Omental fat pad (tissue), 4 donors: ENCODE results near the gene ATP13A5. TPM values are rescaled to one million over a fixed set of nuclear protein-coding genes. Genes with fewer than 3 reads are reported as not detected.
A peak's percentile ranks its signal among the peaks of the same experiment; 100 is the strongest.

Experiments used
- ATAC-seq: fragments of 150-250 bp; one replicate; pipeline ENCODE4 v1.9.1; 2016; ENCODE audit warnings: mild to moderate bottlenecking, moderate library complexity; ENCODE audit not compliant: low FRiP score
- DNase-seq: peaks from one replicate; pipeline ENCODE4 v3.0.0-alpha.2; 2019; ENCODE audit warnings: low spot score
- total RNA-seq, 4 donors: library from RNA; depleted of rRNA; stranded (reverse); fragments of >200 nt; gene quantifications; one replicate each; pipeline ENCODE4 v1.1.0, GENCODE V29; 2016
- TF ChIP-seq, protein P1 (sequence below), 3 donors: fragments of 450-650 bp; IDR thresholded peaks; one replicate each; pipeline ENCODE4 v1.5.1; 2016 to 2017; ENCODE audit warnings: antibody characterized with exemption in 3 of 3, mild to moderate bottlenecking in 3 of 3, moderate library complexity in 2 of 3

Gene ATP13A5
- total RNA-seq, 4 donors from 2014 or later, result not detected

DNA sequence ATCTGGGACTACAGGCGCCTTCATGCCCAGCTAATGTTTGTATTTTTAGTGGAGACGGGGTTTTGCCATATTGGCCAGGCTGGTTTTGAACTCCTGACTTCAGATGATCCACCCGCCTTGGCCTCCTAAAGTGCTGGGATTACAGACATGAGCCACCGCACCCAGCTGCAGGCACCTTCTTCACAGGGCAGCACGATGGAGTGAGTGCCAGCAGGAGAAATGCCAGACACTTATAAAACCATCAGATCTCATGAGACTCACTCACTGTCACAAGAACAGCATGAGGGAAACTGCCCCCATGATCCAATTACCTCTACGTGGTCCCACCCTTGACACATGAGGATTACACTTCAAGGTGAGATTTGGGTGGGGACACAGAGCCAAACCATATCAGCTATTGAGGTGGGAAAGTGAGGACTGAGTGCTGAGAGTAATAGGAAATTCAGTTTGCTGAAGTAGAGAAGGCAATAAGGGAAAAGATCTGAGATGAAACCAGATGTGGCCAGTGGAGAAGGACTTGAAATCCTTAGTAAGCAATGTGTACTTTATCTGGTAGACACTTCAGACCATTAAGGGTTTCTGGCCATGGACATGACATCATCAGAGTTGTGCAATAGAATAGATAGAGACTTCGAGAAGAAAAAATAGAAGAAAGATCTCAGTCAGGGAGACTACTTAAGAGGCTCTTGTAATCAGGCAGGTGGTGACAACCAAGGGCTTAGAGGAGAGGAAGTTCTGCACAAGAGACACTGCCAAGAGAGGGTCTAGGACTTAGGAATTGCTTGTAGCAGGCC, 18.1 kb upstream of the ATP13A5 start:
- DNase-seq, result no peak
- ATAC-seq, result peak; percentile 24
- TF ChIP-seq, protein P1, sequence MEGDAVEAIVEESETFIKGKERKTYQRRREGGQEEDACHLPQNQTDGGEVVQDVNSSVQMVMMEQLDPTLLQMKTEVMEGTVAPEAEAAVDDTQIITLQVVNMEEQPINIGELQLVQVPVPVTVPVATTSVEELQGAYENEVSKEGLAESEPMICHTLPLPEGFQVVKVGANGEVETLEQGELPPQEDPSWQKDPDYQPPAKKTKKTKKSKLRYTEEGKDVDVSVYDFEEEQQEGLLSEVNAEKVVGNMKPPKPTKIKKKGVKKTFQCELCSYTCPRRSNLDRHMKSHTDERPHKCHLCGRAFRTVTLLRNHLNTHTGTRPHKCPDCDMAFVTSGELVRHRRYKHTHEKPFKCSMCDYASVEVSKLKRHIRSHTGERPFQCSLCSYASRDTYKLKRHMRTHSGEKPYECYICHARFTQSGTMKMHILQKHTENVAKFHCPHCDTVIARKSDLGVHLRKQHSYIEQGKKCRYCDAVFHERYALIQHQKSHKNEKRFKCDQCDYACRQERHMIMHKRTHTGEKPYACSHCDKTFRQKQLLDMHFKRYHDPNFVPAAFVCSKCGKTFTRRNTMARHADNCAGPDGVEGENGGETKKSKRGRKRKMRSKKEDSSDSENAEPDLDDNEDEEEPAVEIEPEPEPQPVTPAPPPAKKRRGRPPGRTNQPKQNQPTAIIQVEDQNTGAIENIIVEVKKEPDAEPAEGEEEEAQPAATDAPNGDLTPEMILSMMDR (IDR thresholded peaks at IDR 0.05), result no peak

DNA sequence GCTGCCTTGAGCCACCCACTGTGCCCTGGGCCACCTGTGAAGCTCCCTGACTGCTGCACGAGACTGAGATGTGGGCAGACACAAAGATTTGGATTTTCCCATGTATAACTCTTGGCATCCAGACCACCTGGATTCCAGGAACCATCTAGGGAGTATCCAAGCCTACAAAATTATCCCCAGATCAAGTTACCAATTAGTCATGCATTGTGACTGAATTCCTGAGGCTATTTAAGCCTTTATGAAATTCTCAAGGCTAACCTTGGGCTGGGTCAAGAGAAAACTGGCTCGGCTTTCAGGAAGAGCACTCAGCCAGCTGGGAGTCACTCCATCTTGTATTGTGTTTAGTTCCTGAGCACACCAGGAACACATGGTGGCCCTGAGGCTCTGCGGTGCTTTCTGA, 13.3 kb upstream of the ATP13A5 start:
- peak; percentile 33 for ATAC-seq
- DNase-seq, result no peak
- TF ChIP-seq, protein P1 (IDR thresholded peaks at IDR 0.05), result no peak

DNA sequence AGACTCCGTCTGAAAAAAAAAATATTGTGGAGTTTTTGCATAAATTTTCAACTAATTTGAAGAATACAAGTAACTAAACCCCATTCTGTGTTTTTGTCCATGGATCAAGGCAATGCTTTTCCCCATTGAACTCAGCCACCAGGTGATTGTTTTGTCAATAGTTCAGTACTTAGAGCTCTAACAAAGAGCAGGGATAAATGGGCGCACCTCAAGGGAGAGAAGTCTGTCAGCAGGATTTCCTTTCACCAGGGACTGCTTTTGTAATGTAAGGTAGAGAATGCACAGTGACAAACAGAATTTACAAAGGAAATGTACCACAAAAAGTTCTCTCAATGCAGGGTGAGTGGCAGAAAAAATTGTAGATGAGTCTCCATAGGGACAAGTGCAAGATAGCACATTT, 10.8 kb upstream of the ATP13A5 start:
- DNase-seq, result no peak

DNA sequence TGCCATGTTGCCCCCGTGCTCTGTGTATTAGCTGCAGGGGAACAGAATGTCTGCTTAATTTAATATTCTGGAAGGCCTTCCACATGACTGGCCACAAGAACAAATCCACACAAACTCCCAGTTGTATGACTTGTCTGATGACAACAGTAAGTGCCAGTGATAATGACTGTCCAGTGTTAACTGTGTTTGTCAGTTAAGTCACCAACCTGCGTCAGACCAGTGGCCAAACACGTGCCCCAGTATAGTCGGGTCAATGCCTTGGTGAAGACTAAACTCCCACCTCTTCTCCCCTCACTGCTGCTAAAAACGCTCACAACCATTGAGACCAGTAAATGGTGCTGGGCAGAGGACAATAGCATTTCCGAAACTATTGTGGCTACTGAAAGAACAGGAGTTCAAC, 9.8 kb upstream of the ATP13A5 start:
- TF ChIP-seq, protein P1 (IDR thresholded peaks at IDR 0.05), result no peak
- no peak for DNase-seq
- no peak for ATAC-seq

More for the DNA sequence above, 10.8 kb upstream of the ATP13A5 start:
- TF ChIP-seq, protein P1 (IDR thresholded peaks at IDR 0.05), result no peak
- no peak for ATAC-seq

DNA sequence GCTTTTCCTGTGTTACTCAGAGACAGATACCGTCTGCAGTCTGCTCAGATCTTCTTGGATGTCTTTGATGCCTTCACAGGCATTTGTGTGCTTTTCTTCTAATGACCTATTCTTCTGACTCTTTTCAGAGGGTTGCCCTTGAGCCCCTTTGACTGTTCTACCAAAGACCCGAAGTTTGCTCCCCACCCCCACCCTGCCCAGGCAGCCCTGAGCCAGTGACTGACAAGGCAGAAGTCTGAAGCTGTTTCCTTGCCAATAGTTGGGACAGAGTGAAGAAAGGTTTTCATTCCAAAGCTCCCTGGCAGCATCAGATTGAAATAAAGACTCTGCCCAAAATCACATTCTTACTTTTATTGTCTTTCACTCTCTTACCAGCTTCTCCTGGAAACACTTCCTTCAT, 9.0 kb upstream of the ATP13A5 start:
- ATAC-seq, result no peak
- TF ChIP-seq, protein P1 (IDR thresholded peaks at IDR 0.05), result no peak
- DNase-seq, result no peak

DNA sequence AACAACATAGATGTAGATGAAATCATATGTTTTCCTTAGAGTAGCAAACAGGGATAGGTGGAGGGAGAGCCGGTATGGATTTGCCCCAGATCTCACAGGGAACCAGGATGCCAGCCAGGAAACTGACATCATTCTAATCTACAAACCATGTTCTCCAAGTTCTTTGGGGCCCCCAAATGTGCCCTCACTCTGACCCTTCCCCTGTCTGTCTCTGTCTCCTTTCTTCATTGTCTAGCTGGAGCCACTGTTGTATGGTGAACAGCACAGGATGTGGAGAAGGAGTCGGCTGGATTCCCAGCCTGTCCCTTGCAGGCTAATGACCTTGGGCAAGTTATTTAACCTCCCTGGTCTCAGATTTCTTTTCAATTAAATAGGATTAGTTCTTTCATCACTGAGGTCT, 962 bp downstream of the ATP13A5 start:
- ATAC-seq (no peak), DNase-seq (no peak)
- TF ChIP-seq, protein P1 (IDR thresholded peaks at IDR 0.05), result no peak

DNA sequence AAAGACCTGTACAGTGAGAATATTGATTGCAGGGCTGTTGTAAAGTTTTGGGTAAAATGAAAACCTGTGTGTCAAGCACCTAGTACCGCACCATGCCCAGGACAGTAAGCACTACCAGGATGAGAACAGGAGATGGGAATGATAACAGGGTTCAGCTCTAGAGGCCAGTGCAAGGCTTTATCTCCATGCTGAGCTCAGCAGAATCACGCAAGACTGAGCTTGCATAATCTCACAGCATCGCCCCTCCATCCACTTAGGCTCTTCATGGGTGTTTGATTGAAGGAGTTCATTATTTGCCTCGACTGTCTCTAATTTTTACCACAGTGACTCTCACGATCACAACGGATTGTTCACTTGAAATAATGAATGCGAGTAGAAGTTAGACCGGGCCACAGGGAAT, 2.9 kb downstream of the ATP13A5 start:
- DNase-seq (no peak), ATAC-seq (no peak)
- TF ChIP-seq, protein P1 (IDR thresholded peaks at IDR 0.05), result no peak
